GM18517 (cell line): ENCODE measurements around the gene GOPC.
"Not testable (repeated sequence)": the region's sequence is repeated elsewhere in the genome, so short reads cannot be mapped to it uniquely, and the experiment has no call there.

Source experiments
- ATAC-seq: cut with Tn5 transposase; IDR thresholded peaks from one replicate; pipeline ENCODE4 v1.9.1; 2021; ENCODE audit warnings: mild to moderate bottlenecking, moderate library complexity; ENCODE audit not compliant: unreplicated experiment

Gene GOPC

DNA sequence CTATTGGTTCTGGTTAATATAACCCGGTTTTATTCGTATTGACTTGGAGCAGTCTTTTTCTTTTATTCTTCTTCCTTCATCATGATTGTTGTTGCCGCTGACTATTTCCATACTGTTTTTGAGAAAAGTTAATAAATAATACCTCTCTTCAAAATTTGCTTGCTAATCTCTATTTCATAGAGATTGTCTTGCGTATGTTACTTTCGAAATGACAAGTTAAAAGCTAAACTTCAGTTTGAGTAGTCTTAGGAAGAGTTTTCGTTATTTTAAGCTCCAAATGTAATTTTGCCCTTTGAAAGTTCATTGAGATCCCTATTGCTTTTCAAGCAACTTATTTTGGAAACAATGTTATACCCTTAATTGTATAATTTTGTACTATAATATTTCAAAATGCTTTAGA is 83.4 kb downstream of the GOPC start:
- ATAC-seq, result no peak

DNA sequence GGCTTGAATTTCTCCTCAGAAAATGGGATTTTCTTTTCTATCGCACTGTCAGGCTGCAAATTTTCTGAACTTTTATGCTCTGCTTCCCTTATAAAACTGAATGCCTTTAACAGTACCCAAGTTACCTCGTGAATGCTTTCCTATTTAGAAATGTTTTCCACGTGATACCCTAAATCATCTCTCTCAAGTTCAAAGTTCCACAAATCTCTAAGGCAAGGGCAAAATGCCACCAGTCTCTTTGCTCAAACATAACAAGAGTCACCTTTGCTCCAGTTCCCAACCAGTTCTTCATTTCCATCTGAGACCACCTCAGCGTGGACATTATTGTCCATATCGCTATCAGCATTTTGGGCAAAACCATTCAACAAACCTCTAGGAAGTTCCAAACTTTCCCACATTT is 84.3 kb downstream of the GOPC start:
- not testable (repeated sequence) for ATAC-seq

DNA sequence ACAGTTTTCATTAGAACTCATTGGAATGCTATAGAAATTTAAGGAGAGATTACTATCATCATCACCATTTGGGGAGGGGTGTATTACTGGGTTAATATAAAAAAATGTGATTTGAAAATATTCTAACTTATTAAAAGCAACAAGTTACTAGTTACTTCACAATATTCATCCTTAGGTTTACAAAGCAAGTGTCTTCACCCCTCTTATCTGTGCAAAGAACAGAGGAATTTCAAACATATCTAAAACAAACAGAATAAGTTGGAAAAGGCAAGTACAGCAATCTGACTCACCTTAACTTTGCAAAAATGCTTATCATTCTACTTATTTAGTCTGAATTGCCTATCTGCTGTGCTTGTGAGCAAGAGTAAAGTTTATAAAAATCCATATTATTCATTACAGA is 87.0 kb downstream of the GOPC start:
- no peak for ATAC-seq

DNA sequence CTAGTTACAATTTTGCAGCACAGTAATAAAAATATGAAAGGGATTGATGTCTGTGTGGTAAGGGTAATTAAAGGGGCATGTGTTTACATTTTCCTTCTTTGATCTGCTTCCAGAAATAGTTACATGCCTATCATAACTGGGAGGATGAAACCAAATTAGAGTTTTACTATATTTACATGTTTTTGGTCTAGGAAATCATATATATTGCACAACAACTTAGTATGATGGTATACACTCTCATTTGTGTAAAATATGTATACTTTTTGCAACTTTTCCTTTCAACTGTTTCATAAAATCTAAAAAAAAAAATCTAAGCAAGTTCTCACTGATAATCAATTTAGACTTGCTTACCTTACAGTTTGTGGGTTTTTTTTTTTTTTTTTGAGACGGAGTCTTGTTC is 87.7 kb downstream of the GOPC start:
- ATAC-seq, result no peak

DNA sequence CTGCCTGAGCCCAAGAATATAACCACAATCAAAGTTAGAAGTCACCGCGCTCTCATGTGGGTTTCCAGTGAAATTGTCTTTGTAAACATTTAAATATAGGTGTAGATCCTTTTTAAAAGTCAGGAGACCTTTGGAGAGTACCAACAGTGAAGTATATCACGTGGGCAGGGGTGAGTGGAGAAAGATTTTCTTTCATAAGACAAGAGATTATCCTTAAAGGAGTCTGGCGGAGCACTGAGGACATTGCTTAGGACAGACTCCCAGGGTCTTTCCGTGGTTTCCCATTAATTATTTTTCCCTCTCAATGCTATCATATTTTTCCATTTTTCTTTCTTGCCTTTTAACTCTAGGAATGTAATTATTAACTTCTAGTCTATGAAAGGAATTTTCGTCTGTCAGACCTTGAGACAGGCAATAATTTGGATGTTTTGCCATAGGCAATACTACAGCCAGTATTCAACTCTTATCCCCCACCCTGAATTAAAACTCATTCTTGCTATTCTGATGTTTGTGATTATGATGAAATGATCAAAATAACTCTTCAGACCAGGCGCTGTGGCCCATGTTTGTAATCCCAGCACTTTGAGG is 88.4 kb downstream of the GOPC start:
- ATAC-seq, result no peak

DNA sequence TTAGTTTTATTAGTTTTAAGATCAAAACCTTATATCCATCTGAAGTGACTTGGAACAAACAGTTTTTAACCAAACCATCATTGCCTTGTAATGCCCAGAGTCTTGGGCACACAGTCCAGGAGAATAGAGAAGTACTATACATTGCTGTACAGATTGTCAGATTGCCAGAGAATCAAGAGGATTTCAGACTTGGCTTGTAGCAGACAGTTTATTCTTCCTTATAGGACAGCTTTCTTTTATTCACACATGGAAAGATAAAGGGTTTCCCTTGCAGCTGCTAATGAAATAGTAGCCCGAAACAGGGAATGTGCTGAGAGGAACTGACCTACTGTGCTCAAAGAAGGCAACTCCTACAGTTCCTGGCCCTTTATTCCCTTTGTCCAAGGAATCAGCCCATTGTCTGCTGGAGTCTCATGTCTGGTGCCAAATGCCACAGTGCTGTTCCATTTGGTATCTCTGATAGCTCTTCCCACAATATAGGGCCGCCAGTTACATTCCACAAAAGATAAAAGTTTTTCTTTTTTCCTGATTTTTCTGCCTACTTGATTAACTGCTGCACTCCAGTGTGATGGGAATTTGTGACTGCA is 89.2 kb downstream of the GOPC start:
- ATAC-seq, result no peak

DNA sequence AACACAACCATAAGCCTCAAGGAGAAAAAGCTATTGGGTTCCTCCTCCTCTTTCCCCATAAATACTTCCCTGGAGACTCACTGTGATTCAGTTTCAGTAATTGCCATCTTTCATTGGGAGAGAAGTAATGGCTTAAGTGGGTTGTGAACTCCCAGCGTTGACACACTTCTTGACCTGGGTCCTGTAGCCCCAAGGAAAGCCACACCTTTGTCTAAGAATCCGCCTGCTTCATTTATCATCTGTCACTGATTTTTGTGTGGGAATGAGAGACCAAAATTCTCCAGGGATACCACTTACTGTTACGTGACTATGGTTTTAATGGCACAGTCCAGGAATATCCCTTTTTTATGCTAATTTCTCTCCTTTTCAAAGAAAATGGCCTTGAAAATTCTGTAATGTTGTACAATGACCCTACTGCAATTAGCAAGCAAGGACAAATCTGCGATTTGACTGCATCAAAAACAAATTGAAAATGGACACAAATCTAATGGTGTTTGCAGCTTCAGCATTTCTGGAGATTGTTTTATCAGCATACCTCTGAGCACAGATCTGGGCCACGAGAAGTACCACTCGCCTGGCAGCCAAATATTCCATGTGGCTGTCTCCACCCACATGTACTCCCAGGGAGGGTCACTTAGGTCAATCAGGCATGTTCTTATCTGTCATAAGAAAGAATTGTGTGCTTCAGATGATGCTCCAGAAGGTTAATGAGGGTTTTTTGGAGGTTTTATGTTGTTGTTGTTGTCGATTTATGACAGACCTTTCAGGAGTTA is 90.1 kb downstream of the GOPC start:
- ATAC-seq, result no peak
